ENCODE data around the gene MLANA. TPM values are rescaled to one million over a fixed set of nuclear protein-coding genes. Genes with fewer than 3 reads are reported as not detected.

MLANA gene
- total and polyA plus RNA-seq, 4 donors = 0.05 to 0.29 (median 0.16) TPM

- DNase-seq (ENCODE audit: low spot score) = no peak
Measured at GRCh38 chr9:5864446-5864845, 26.2 kb upstream of the MLANA start.

More at GRCh38 chr9:5864446-5864845, 26.2 kb upstream of the MLANA start:
- Histone ChIP-seq H3K9ac (ENCODE audit: low read depth in 1 of 2, low read length in 2 of 2) (no peak overlapping the region), H3K27ac (ENCODE audit: low read depth in 1 of 2, low read length in 2 of 2) (no peak overlapping the region), H3K36me3 (ENCODE audit: control insufficient read depth in 4 of 4, insufficient read depth in 3 of 4, low read depth in 1 of 4, low read length in 3 of 4) (peaks cover 0 to 3% (median 0%) of the 10 kb centered on the region in 4 donors), H3K27me3 (ENCODE audit: control insufficient read depth in 4 of 4, insufficient read depth in 4 of 4, low read length in 3 of 4) (no peaks in the 10 kb centered on the region), H3K4me3 (ENCODE audit: low read depth in 1 of 3, low read length in 3 of 3) (no peak overlapping the region), H3K9me3 (ENCODE audit: control insufficient read depth in 4 of 4, low read length in 3 of 4) (no peaks in the 10 kb centered on the region), H3K4me1 (ENCODE audit: control insufficient read depth in 4 of 4, insufficient read depth in 4 of 4, low read length in 3 of 4) (peaks cover 2 to 12% (median 9%) of the 10 kb centered on the region in 4 donors)
- 93% methylated on average over 4 of the region's 4 CpGs for WGBS
- no peak for TF ChIP-seq FOXA2 (IDR thresholded peaks at IDR 0.05)
- TF ChIP-seq JUND (IDR thresholded peaks at IDR 0.05) = no peak
- no peak for TF ChIP-seq SP1 (IDR thresholded peaks at IDR 0.05)
- no peak for TF ChIP-seq MAX (IDR thresholded peaks at IDR 0.05)
- TF ChIP-seq EGR1 (IDR thresholded peaks at IDR 0.05; ENCODE audit: low read depth in 2 of 2) = no peak
- TF ChIP-seq ZBTB33 (IDR thresholded peaks at IDR 0.05) = no peak
- TF ChIP-seq YY1 (IDR thresholded peaks at IDR 0.05) = no peak
- TF ChIP-seq CTCF (IDR thresholded peaks at IDR 0.05; ENCODE audit: low read depth, low read length, missing input control) = no peak
- no peak for TF ChIP-seq FOXA1 (IDR thresholded peaks at IDR 0.05)
- no peak for TF ChIP-seq GABPA (IDR thresholded peaks at IDR 0.05 in 1 of 2, conservative IDR thresholded peaks at IDR 0.05 in 1 of 2)
- TF ChIP-seq ATF3 (IDR thresholded peaks at IDR 0.05) = no peak
- TF ChIP-seq HNF4A (conservative IDR thresholded peaks at IDR 0.05) = no peak
- no peak for TF ChIP-seq RAD21 (IDR thresholded peaks at IDR 0.05)
- TF ChIP-seq TAF1 (conservative IDR thresholded peaks at IDR 0.05) = no peak
- no peak for TF ChIP-seq RXRA (IDR thresholded peaks at IDR 0.05)
- TF ChIP-seq HNF4G (IDR thresholded peaks at IDR 0.05) = no peak
- no peak for TF ChIP-seq NR2F2 (IDR thresholded peaks at IDR 0.05)
- no peak for TF ChIP-seq REST (IDR thresholded peaks at IDR 0.05)

All from liver (tissue), 9 donors.